ENCODE data around the gene RSPO4.
"Not testable (repeated sequence)": the region's sequence is repeated elsewhere in the genome, so short reads cannot be mapped to it uniquely, and the experiment has no call there.

Gene RSPO4

DNA sequence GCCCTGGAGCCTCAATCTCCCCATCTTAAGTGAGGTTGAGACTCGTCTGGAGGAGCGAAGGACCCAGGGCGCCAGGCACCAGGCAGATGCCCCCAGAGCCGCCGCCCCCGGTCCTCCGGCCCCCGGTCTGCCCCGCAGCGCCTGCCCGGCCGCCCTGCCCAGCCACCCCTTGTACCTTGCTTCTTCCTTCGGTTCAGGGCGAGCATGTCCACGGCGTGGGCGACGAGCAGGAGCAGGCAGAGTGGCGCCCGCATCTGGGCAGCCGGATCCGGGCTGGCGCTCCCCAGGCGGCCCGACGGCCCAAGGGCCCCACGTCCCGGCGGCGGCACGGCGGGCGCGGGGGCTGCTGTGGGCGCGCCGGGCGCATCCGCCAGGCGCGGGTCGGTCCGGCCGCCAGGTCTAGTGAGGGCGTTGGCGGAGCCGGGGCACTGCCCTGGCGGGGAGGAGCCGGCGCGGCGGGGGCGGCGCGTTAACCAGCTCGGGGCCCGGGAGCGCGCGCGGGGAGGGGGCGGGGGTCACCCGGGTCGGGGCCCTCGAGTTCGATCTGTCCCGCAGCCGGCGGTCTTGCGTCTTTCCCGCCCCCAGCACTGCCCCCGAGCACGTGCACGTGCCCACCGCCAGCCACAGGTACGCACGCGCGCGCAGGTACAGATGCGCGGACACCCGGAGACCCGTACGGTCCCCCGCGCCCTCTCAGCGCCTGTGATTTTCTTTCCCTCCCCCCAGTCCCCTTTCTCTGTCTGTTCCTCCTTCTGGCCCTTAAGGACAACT, at the start of gene RSPO4:
RSPO4 (minus strand) TSS at position 401 of the 771 bp plus-strand sequence; CDS start at position 254, 147 bp downstream.
- DNase-seq, result no peak

- DNase-seq, result no peak
These were observed 48.3 kb upstream of the RSPO4 start for GRCh38 chr20:1050440-1050839.

DNA sequence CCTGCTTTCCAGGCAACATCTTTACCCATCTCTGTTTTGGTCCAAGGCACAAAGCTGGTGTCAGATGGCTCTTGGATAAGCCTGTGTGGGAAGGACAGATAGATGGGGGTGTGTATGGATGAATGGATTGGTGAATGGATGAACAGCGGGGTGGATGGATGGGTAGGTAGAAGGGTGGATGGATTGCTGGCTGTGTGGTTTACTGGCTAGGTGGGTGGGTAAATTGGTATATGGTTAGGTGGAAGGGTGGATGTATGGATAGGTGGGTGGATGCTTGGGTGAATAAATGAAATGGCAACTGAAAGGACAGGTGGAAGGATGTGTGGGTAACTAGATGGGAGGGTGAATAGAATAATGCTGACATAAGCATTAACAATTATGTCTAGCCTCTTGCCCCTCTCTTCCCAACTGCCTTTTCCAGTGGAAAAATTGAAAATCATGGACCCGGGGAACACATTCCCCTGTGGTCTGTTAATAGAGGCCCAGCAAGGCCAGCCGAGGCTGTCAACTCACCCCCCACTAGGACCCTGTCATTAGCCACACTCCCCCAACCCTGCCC, 43.8 kb upstream of the RSPO4 start:
- DNase-seq, result no peak

DNA sequence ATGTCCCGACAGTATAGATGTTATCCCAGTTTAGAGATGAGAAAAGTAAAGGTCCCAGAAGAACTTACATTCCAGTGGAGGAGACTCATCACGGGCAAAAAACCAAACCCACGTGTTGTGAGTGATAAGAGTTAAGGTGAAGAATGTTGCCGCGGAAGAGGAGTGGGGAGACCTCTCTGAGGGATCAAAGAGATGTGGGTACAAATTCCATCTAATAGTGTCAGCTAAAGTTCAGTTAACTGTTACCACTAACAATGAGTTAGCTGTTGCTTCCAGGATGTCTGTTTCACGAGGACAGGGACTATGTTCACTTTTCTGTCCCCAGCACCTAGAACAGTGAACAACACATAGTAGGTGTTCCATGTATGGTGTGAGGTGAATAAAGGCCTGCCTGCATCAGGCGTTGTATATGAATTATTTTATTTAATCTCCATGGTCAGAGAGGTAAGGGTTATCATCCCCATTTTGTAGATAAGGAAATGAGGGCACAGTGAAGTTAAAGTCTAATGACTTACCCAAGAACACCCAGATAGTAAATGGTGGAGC, 39.8 kb upstream of the RSPO4 start:
- no peak for DNase-seq

- no peak for DNase-seq
These were observed 36.1 kb upstream of the RSPO4 start for GRCh38 chr20:1038205-1038604.

- DNase-seq, result no peak
These were observed 34.9 kb upstream of the RSPO4 start for GRCh38 chr20:1037039-1037438.

DNA sequence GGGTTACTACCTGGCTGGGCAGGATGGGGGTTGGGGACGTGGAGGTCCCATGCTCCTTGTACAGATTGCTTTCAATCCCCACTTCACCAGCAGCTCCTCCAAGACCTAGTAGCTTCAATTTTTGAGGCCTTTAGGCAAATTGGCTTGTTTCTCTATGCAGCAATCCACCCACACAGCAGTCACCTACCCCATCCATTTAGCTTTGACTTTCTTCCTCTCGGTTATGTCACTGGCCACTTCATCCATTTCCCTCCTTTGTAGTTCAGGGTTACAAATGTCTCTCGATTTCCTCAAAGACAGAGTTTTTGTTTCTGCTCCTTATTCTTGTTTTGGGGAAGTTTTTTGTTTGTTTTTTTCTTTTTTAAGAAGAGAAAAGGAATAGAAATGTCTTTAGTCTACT, 33.4 kb upstream of the RSPO4 start:
- no peak for DNase-seq

GRCh38 chr20:1034415-1034789, 32.3 kb upstream of the RSPO4 start:
- DNase-seq, result no peak

DNA sequence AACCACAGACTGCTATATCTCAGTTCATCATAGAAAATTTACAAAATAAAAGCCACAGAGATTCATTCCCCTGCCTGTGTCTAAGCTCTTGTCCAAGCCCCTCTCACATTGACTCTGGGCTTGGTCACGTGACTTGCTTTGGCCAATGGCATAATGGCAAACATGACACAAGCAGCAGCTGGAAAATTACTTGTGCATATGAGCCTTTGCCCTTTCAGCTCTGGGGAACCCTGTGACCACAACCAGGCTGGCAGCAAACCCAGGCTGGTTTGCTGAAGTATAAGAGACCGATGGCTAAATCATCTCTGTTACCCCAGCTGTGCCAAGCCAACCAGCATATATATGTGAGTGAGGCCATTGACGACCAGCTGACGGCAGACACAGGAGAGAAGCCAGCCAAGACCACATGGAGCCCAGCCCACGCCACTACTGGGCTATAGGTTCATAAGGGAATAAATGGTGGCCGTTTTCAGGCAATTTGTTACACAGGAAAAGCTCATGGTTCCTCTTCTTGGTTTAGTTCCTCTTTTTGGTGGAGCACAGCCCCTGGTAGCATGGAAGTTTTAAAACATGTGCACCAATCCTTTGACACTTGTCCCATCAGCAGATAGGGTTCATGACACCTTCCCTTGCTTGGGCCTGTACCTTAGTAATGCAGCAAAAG, 31.8 kb upstream of the RSPO4 start:
- DNase-seq, result no peak

DNA sequence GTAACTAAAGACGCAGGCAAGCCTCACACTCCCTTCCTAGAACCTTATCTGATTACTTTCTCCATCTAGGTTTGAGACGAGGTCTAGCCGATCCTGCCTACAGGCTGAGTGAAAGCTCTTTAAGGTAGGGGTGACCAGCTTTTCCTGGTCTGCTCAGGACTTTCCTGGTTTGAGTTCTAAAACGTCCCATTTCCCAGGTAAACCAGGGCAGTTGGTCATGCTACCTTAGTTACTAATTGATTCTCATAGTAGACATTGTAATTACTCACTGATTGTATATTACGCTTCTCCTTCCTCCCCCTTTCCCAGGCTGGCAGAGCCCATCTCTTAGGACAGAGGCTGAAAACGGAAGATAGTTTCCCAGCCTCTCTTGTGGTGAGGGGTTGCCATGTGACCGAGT, 27.9 kb upstream of the RSPO4 start:
- DNase-seq, result no peak

DNA sequence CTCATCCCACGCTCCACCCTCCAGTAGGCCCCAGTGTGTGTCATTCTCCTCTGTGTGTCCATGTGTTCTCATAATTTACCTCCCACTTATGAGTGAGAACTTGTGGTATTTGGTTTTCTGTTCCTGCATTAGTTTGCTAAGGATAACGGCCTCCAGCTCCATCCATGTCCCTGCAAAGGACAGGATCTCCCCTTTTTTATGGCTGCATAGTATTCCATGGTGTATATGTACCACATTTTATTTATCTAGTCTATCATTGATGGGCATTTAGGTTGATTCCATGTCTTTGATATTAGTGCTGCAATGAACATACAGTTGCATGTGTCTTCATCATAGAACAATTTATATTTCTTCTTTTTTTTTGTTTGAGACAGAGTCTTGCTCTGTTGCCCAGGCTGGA, 24.1 kb upstream of the RSPO4 start:
- DNase-seq, result not testable (repeated sequence)

DNA sequence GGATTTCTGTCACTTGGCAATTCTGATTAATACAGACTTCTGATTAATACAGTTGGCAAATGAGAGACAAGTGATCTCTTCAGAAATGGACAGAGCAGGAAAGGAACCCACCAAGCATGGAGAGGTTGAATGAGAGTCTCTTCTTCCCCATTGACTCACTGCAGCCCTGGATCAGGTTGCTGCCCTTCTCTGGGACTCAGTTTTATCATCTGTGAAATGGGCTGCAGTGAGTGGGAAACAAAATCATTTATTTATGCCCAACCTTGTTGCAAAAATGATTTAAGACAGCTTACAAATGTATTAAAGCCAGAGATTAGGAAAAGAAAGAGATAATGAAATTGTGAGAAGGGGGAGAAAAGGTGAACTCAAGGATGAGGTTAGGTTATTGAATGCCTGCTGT, 20.8 kb upstream of the RSPO4 start:
- DNase-seq, result no peak

GRCh38 chr20:1020614-1021013, 18.5 kb upstream of the RSPO4 start:
- DNase-seq, result no peak

DNA sequence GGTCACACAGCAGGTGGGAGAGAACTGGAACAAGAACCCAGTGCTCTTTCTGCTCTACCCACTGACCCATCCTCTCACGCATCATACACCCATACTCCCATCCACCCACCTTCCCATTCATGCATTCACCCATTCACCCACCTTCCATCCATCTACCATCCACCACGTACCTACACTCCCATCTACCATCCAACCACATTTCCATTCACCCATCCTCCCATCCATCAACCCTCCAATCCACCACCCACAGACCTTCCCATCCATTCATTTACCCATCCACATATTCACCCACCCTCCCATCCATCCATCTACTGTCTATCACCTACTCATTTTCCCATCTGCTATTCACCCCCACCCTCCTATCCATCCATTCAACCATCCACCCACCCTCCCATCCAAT, 17.2 kb upstream of the RSPO4 start:
- no peak for DNase-seq

GRCh38 chr20:1017677-1018076, 15.6 kb upstream of the RSPO4 start:
- no peak for DNase-seq

DNA sequence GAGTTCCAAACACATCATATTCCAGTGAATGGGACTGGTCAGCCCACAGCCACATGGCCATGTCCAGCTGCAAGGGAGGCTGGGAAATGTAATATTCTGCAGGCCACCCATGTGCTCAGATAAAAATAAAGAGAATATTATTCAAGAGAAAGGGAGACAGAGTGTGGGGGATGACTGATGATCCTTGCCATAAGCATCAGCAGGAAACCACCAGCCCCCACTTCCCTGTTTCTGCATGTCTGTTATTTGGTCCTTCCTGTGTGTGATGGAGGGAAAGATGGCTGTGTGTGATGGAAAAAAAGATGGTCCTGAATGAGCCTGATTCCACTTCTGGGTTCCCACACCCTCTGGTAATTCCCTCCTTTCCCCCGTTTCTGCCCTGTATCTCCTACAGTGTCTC, 13.1 kb upstream of the RSPO4 start:
- no peak for DNase-seq

DNA sequence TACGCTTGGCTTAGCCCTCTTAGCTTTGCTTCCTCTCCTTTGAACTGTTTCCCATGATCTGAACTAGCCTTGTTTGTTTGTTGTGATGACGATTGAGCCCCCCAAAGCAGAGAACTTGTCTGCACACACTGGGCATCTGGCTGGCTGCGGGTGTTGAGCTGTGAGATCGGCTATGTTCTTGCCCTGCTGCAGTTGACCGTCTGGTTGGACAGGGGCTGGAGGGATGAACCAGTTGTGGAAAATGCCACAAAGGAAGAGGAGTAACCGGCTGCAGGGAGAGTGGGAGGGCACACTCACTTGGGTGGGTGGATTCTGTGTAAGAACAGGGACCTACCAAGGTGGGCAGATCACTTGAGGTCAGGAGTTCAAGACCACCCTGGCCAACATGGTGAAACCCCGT, 12.4 kb upstream of the RSPO4 start:
- DNase-seq, result no peak

DNA sequence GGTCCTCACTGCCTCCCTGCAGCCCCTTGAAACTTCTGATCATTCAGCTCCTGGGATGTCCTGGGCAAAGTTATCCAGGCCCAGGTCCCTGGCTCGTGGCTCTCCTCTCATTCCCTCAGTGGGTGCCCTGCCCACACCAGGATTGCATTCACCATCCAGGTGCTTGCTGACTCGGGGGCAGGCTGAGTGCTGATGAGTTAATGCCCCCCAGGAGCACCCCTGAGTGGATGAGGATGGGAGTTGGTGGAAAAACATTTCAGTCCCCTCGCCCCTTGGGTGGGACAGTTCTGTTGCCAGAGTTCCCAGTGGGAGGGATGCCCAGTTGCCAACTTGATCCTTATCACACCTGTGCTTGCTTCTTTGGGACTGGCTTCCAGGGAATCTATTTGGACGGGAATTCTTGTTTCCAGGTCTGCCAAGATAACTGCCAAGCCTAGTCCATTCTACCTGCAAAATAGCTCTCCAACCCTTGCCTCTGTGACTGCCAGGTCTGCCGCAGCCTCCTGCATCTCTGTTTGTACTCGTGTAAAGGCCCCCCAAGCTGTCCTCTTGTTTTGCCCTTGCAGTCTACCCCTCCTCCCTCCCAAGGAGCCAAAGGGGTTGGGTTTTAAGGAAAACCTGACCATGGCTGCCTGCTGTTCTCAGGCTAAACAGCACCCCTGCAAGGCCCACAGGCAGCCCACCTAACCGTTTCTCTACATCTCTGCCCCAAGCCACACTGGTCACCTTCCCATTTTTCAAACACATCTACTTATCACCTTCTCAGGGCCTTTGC, 11.6 kb upstream of the RSPO4 start:
- no peak for DNase-seq

DNA sequence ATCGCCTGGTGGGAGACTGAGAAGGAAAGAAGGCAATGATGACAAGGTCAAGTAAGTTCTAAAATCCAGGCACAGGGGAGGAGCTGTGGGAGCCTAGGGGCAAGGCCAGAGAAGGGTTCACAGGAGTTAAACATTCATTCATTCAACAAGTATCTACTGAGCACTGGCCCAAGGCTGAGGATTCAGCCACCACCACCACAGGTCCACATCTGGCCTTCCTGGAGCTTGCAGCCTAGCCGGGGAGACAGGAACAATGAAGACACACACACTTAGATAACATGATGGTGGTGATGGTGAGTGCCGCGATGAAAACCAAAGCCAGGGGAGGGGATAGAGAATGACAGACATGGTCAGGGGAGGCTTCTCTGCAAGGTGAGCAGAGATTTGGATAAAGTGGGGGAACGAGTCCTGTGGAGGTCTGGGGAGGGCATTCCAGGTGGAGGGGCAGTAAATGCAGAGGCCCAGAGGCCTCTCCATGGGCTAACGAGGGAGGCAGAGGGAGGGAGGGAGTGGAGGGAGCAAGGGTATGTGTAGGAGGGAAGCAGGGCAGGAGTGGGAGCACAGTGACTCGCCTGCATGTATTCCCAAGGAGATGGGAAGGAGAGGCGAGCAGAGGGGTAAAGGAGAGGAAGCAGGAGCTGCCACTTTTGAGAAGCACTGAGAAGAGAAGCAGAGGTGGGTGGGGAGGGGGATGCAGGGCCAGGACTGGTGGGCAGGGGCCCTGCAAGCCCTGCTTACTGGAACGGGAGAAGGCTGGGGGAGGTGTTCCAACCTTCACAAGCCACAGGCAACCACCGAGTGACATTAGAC, 10.5 kb upstream of the RSPO4 start:
- DNase-seq, result no peak

DNA sequence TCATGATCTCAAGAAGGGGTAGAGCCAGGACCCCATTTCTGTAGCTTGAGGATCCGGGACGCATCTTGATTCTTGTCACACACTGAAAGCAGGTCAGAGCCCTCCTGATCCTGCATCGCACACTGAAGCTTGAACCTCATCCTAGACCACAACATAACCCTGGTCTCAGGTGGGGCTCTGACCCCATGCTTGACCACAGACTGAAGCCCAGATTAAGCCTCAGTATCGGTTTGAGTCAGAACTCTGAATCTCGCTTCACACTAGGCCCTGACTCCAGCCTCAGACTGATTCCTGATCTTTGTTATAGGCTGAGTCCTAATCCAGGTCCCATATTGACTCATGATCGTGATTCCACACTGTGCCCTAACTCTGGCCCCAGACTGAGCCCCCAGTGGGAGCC, 8.5 kb upstream of the RSPO4 start:
- no peak for DNase-seq

GRCh38 chr20:1005452-1006027, 3.4 kb upstream of the RSPO4 start:
- DNase-seq, result no peak
